HG03565 (cell line): ENCODE results near the gene ATP1A1.

Experiments used
- ATAC-seq: cut with Tn5 transposase; IDR thresholded peaks from one replicate; pipeline ENCODE4 v1.9.1; 2021; ENCODE audit warnings: mild to moderate bottlenecking, moderate library complexity; ENCODE audit not compliant: unreplicated experiment

ATP1A1 gene

GRCh38 chr1:116370181-116370580, 2.9 kb upstream of the ATP1A1 start:
- no peak for ATAC-seq

- no peak for ATAC-seq
Observed at GRCh38 chr1:116371752-116372151, 1.3 kb upstream of the ATP1A1 start.

- no peak for ATAC-seq
Observed at GRCh38 chr1:116372191-116372590, 853 bp upstream of the ATP1A1 start.

- no peak for ATAC-seq
Observed at GRCh38 chr1:116373431-116374352, 648 bp downstream of the ATP1A1 start.

- ATAC-seq: no peak
Observed at GRCh38 chr1:116374353-116375147, 1.5 kb downstream of the ATP1A1 start.

- no peak for ATAC-seq
Observed at GRCh38 chr1:116375148-116375886, 2.3 kb downstream of the ATP1A1 start.

GRCh38 chr1:116375887-116376728, 3.1 kb downstream of the ATP1A1 start:
- no peak for ATAC-seq

GRCh38 chr1:116376729-116377086, 3.7 kb downstream of the ATP1A1 start:
- ATAC-seq: no peak

- ATAC-seq: peak; percentile 77
Observed at GRCh38 chr1:116377541-116378529, 4.8 kb downstream of the ATP1A1 start.

- ATAC-seq: no peak
Observed at GRCh38 chr1:116379057-116379630, 6.1 kb downstream of the ATP1A1 start.

- ATAC-seq: no peak
Observed at GRCh38 chr1:116379674-116380498, 6.8 kb downstream of the ATP1A1 start.

GRCh38 chr1:116380499-116381242, 7.6 kb downstream of the ATP1A1 start:
- ATAC-seq: no peak

- ATAC-seq: no peak
Observed at GRCh38 chr1:116382321-116382720, 9.3 kb downstream of the ATP1A1 start.

- no peak for ATAC-seq
Observed at GRCh38 chr1:116382857-116383483, 9.9 kb downstream of the ATP1A1 start.

- no peak for ATAC-seq
Observed at GRCh38 chr1:116386042-116386441, 13.0 kb downstream of the ATP1A1 start.

GRCh38 chr1:116387551-116387950, 14.5 kb downstream of the ATP1A1 start:
- ATAC-seq: no peak

GRCh38 chr1:116388122-116388521, 15.1 kb downstream of the ATP1A1 start:
- ATAC-seq: no peak
